K562 (cell line): ENCODE measurements around the gene JHY. TPM values are rescaled to one million over a fixed set of nuclear protein-coding genes. Genes with fewer than 3 reads are reported as not detected.

ENCODE experiments used
- ATAC-seq: fragments of 200-7000 bp; cut with Tn5 transposase; 3 replicates; pipeline ENCODE4 v1.9.1; 2020; ENCODE audit warnings: moderate library complexity
- BruUV-seq: library from RNA; stranded (reverse); fragments of 400-500 nt; replicated peaks from 2 replicates; lab custom pipeline; 2021; lab: Mats Ljungman, UMichigan
- CTCF ChIA-PET: fragments of 300-600 bp; formaldehyde crosslinking; extraction: SDS; loops from one replicate; lab custom pipeline; 2021; ENCODE audit warnings: low intra/inter-chr PET ratio; lab: Yijun Ruan, JAX
- POLR2A ChIA-PET: fragments of 300-600, 350-650 bp; sonication (Branson Sonifier 250); formaldehyde crosslinking; extraction: SDS; loops from one replicate; lab custom pipeline; 2021; ENCODE audit warnings: antibody characterized with exemption, inconsistent platforms; lab: Yijun Ruan, JAX
- DNase-seq, 4 experiments: peaks; one replicate each; pipeline versions ENCODE4 v3.0.0 to v3.0.0-alpha.2; 2011 to 2018; ENCODE audit warnings: low spot score in 3 of 4, mixed read lengths in 3 of 4; ENCODE audit errors: extremely low read depth in 1 of 4
- FAIRE-seq: peaks from 2 replicates; lab custom pipeline; 2011; peaks lifted over from hg19 to GRCh38; lab: Jason Lieb, UNC
- H2AFZ ChIP-seq: 2 replicates; pipeline ENCODE4 v1.6.0; 2011; ENCODE audit warnings: low read depth, low read length, control low read depth, inconsistent platforms
- H3K27ac ChIP-seq: fragments of 200-600 bp; 3 replicates; pipeline ENCODE4 v1.8.0; 2011; ENCODE audit warnings: low read depth, mild to moderate bottlenecking, control low read depth, inconsistent platforms, low read length, moderate library complexity, mixed read lengths; ENCODE audit errors: extremely low read depth
- H3K27me3 ChIP-seq, 2 experiments: fragments of 300-600 bp in 1 of 2; 2 replicates in 1 of 2; 3 replicates in 1 of 2; pipeline versions ENCODE4 v1.6.0 to v1.8.0; 2011; ENCODE audit warnings: inconsistent platforms in 2 of 2, low read length in 2 of 2, mild to moderate bottlenecking in 1 of 2, mixed read lengths in 1 of 2, moderate library complexity in 1 of 2; ENCODE audit not compliant: control insufficient read depth in 2 of 2, insufficient read depth in 2 of 2
- H3K36me3 ChIP-seq: fragments of 300-600 bp; 3 replicates; pipeline ENCODE4 v1.8.0; 2011; ENCODE audit warnings: mild to moderate bottlenecking, low read length, inconsistent platforms; ENCODE audit not compliant: control insufficient read depth, insufficient read depth
- H3K4me1 ChIP-seq, 2 experiments: fragments of 200-600 bp in 1 of 2; replicated peaks in 1 of 2; 2 replicates in 1 of 2; 3 replicates in 1 of 2; pipeline versions ENCODE4 v1.5.1 to v1.8.0; 2011; ENCODE audit warnings: inconsistent platforms in 2 of 2, low read length in 2 of 2, mild to moderate bottlenecking in 1 of 2, mixed read lengths in 1 of 2, moderate library complexity in 1 of 2; ENCODE audit not compliant: control insufficient read depth in 2 of 2, insufficient read depth in 2 of 2
- H3K4me2 ChIP-seq: 2 replicates; pipeline ENCODE4 v1.6.1; 2011; ENCODE audit warnings: low read length, control low read depth, inconsistent platforms, mixed read lengths; ENCODE audit not compliant: insufficient read depth
- H3K4me3 ChIP-seq: fragments of 200-600 bp; sonication (generic), shearing (Covaris generic); 2 replicates; pipeline ENCODE4 v1.5.1; 2016; ENCODE audit warnings: control low read depth, inconsistent platforms
- H3K79me2 ChIP-seq: fragments of 200-600 bp; 3 replicates; pipeline ENCODE4 v1.8.0; 2011; ENCODE audit warnings: low read length, inconsistent platforms; ENCODE audit not compliant: control insufficient read depth, insufficient read depth
- H3K9ac ChIP-seq, 2 experiments: 2 replicates each; pipeline versions ENCODE4 v1.6.0 to v1.6.1; 2011; ENCODE audit warnings: low read depth in 2 of 2, low read length in 2 of 2, control low read depth in 1 of 2, inconsistent platforms in 1 of 2, mild to moderate bottlenecking in 1 of 2, mixed read lengths in 1 of 2; ENCODE audit not compliant: insufficient read depth in 1 of 2
- H3K9me1 ChIP-seq: one replicate; pipeline ENCODE4 v1.6.0; 2011; ENCODE audit warnings: inconsistent platforms, mild to moderate bottlenecking, low read length, moderate library complexity; ENCODE audit not compliant: control insufficient read depth, insufficient read depth
- H3K9me3 ChIP-seq: replicated peaks from 2 replicates; pipeline ENCODE4 v1.5.1; 2011; ENCODE audit warnings: low read depth, low read length, inconsistent platforms; ENCODE audit not compliant: control insufficient read depth, insufficient read depth
- H4K20me1 ChIP-seq: replicated peaks from 2 replicates; pipeline ENCODE4 v1.6.1; 2011; ENCODE audit warnings: low read length, inconsistent platforms, mixed read lengths; ENCODE audit not compliant: control insufficient read depth, insufficient read depth
- PHTF2 ChIP-seq: fragments of 250-450 bp; sonication (Bioruptor Pico); IDR thresholded peaks from 2 replicates; pipeline ENCODE4 v1.5.0; 2021; ENCODE audit warnings: mild to moderate bottlenecking
- POLR2AphosphoS2 ChIP-seq: IDR thresholded peaks from 2 replicates; pipeline ENCODE4 v1.6.1; 2012; ENCODE audit warnings: low read length, improper control_type of control experiment
- SNRNP70 ChIP-seq: fragments of 200-400 bp; formaldehyde crosslinking; optimal IDR thresholded peaks from 2 replicates; pipeline ENCODE3; 2017; ENCODE audit warnings: low read depth, low read length
- ZBTB17 ChIP-seq: fragments of 450-650 bp; formaldehyde crosslinking; IDR thresholded peaks from 2 replicates; pipeline ENCODE4 v1.4.0; 2020; ENCODE audit warnings: mild to moderate bottlenecking
- ZNF232 ChIP-seq: sonication (generic); formaldehyde crosslinking; IDR thresholded peaks from 2 replicates; pipeline ENCODE4 v1.8.0; 2022; ENCODE audit warnings: mild to moderate bottlenecking, missing genetic modification reagents
- WGBS: fragments of 100-300 bp; shearing (Covaris generic); methylation state at CpG from one replicate; pipeline ENCODE4 v1.1.6; 2016; ENCODE audit warnings: low coverage, mixed read lengths; ENCODE audit not compliant: insufficient coverage; ENCODE audit errors: missing lambda C conversion rate; 5-methylcytosine and 5-hydroxymethylcytosine counted together
- in situ Hi-C: fragments of 300-500 bp; cut with MboI; formaldehyde crosslinking; loops from 4 replicates; pipeline ENCODE4 v1.15.0; 2018; ENCODE audit warnings: inconsistent platforms, mixed read lengths
- intact Hi-C: fragments of 100-400 bp; cut with micrococcal nuclease; formaldehyde crosslinking; loops from 2 replicates; pipeline ENCODE4 v1.14.2; 2022
- polyA plus RNA-seq, 8 experiments: library from polyadenylated mRNA; depleted of rRNA in 4 of 8; stranded (reverse) in 5 of 8; unstranded in 3 of 8; fragments of >200 nt; fragmentation: Nextera tagmentation in 2 of 8; fragmentation: Illumina TruSeq in 1 of 8; extraction: Ambion mirVana in 2 of 8; extraction: Trizol in 1 of 8; gene quantifications; 2 replicates each; pipeline versions ENCODE4 v1.2.1 to v1.2.3, GENCODE V29; 2011 to 2014; ENCODE audit warnings: inconsistent platforms in 1 of 8, missing spikeins in 1 of 8
- total RNA-seq, 7 experiments: library from RNA; depleted of rRNA in 6 of 7; stranded (reverse); fragments of >200 nt in 6 of 7; fragmentation: Illumina TruSeq in 2 of 7; extraction: Trizol in 2 of 7; gene quantifications; 2 replicates each; pipeline versions ENCODE4 v1.2.1 to v1.2.3, GENCODE V29; 2011 to 2021; ENCODE audit warnings: low replicate concordance in 1 of 7
- TF ChIP-seq, protein P1 (sequence below): fragments of 450-650 bp; IDR thresholded peaks from 2 replicates; pipeline ENCODE4 v1.6.1; 2017; ENCODE audit warnings: mild to moderate bottlenecking, moderate library complexity

The JHY gene
- total and polyA plus RNA-seq, 9 of the 15 experiments (the other 6 are each of a cell fraction or from before 2014, with no cell fraction given): not detected

DNA sequence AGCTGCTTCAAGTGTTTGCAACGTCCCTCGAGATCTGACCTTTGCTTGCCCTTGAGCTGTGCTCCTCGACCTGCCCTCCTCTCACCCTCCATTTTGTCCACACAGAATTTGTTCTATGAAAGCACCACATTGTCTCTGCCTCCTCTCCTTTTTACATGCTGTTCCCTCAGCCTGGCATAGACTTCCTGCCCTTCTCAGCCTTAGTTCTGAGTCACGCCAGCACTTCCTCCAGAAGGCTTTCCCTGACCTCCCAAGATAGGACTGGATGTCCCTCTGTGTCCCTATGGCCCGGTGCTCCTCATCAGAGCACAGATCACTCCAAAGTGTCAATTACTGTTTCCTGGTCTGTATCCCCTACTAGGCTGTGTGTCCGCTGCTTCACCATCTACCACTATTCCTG is 16.2 kb downstream of the JHY start:
- Histone ChIP-seq H3K36me3 (no peaks in the 10 kb centered on the region), H3K27ac (no peak overlapping the region), H3K27me3 (peaks cover 2 to 17% of the 10 kb centered on the region in 2 experiments; a peak in 3 of 5 replicates), H3K4me2 (no peak overlapping the region), H3K79me2 (no peaks in the 10 kb centered on the region), H3K4me3 (no peak overlapping the region), H3K4me1 (no peaks in the 10 kb centered on the region), H3K9me3 (no peaks in the 10 kb centered on the region), H4K20me1 (no peaks in the 10 kb centered on the region)
- intact Hi-C loops (no loop called here), in situ Hi-C loops (no loop called here)
- CTCF ChIA-PET: no interaction called here
- no peak for FAIRE-seq
- no TSS peak for BruUV-seq
- 1% methylated on average over 6 of the region's 6 CpGs for WGBS
- TF ChIP-seq POLR2AphosphoS2: no peak
- TF ChIP-seq, protein P1, sequence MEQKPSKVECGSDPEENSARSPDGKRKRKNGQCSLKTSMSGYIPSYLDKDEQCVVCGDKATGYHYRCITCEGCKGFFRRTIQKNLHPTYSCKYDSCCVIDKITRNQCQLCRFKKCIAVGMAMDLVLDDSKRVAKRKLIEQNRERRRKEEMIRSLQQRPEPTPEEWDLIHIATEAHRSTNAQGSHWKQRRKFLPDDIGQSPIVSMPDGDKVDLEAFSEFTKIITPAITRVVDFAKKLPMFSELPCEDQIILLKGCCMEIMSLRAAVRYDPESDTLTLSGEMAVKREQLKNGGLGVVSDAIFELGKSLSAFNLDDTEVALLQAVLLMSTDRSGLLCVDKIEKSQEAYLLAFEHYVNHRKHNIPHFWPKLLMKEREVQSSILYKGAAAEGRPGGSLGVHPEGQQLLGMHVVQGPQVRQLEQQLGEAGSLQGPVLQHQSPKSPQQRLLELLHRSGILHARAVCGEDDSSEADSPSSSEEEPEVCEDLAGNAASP: no peak
- no peak for TF ChIP-seq SNRNP70
- no peak for TF ChIP-seq ZBTB17 (CRISPR knock-in tag)
- TF ChIP-seq ZNF232 (CRISPR knock-in tag): no peak
- no peak for TF ChIP-seq PHTF2 (CRISPR knock-in tag)
- TF ChIP-seq, all 486 proteins: peak for 0
- DNase-seq (no peak), ATAC-seq (no peak)
- no peak overlapping the region for H3K9ac ChIP-seq
- H2AFZ ChIP-seq: no peak overlapping the region
- no peaks in the 10 kb centered on the region for H3K9me1 ChIP-seq
- POLR2A ChIA-PET: no interaction called here
